H1 (cell line): Measurements from ENCODE around the gene TRAF1. TPM values are rescaled to one million over a fixed set of nuclear protein-coding genes. Genes with fewer than 3 reads are reported as not detected.
A peak's percentile ranks its signal among the peaks of the same experiment; 100 is the strongest.

Experiments
- CTCF ChIA-PET: fragments of 300-600 bp; sonication (Branson Sonifier 250); formaldehyde crosslinking; loops from one replicate; lab custom pipeline; 2021; ENCODE audit not compliant: partially characterized antibody; lab: Charles Lee
- POLR2A ChIA-PET: fragments of 300-600 bp; sonication (Branson Sonifier 250); formaldehyde crosslinking; loops from one replicate; lab custom pipeline; 2021; ENCODE audit warnings: inconsistent platforms; ENCODE audit not compliant: partially characterized antibody; lab: Charles Lee
- DNase-seq, 2 experiments: peaks; one replicate each; pipeline versions ENCODE4 v3.0.0 to v3.0.0-alpha.2; 2010 to 2022; ENCODE audit warnings: low spot score in 2 of 2, low read depth in 1 of 2, mixed read lengths in 1 of 2
- FAIRE-seq: peaks from 2 replicates; lab custom pipeline; 2011; peaks lifted over from hg19 to GRCh38; lab: Jason Lieb, UNC
- H2AFZ ChIP-seq: 2 replicates; pipeline ENCODE4 v1.8.1; 2012; ENCODE audit warnings: low read length, inconsistent platforms
- H2AK5ac ChIP-seq: 2 replicates; pipeline ENCODE4 v1.6.1; 2013; ENCODE audit warnings: low read depth, low read length
- H2BK120ac ChIP-seq: replicated peaks from 2 replicates; pipeline ENCODE3; 2013; ENCODE audit warnings: low read depth, low read length, inconsistent platforms
- H2BK12ac ChIP-seq: 2 replicates; pipeline ENCODE4 v1.6.1; 2013; ENCODE audit warnings: low read depth, low read length
- H2BK15ac ChIP-seq: 2 replicates; pipeline ENCODE4 v1.6.1; 2013; ENCODE audit warnings: low read length
- H2BK20ac ChIP-seq: 2 replicates; pipeline ENCODE4 v1.6.1; 2013; ENCODE audit warnings: low read length
- H2BK5ac ChIP-seq: 2 replicates; pipeline ENCODE4 v1.6.1; 2013; ENCODE audit warnings: low read depth, low read length
- H3K14ac ChIP-seq: 2 replicates; pipeline ENCODE4 v1.6.1; 2013; ENCODE audit warnings: inconsistent platforms; ENCODE audit not compliant: insufficient read length
- H3K18ac ChIP-seq: 2 replicates; pipeline ENCODE4 v1.6.1; 2013; ENCODE audit warnings: low read length; ENCODE audit errors: extremely low read depth
- H3K23ac ChIP-seq: 2 replicates; pipeline ENCODE4 v1.6.1; 2013; ENCODE audit warnings: inconsistent platforms; ENCODE audit not compliant: insufficient read length
- H3K23me2 ChIP-seq: 2 replicates; pipeline ENCODE4 v1.6.1; 2013; ENCODE audit warnings: low read depth, low read length
- H3K27ac ChIP-seq: 2 replicates; pipeline ENCODE4 v1.6.1; 2011; ENCODE audit warnings: low read depth, low read length, inconsistent platforms
- H3K27me3 ChIP-seq, 4 experiments: replicated peaks in 1 of 4; 1 replicate in 1 of 4; 2 replicates in 3 of 4; pipeline versions ENCODE4 v1.6.1 to v1.8.1; 2011 to 2013; ENCODE audit warnings: low read length in 3 of 4, mild to moderate bottlenecking in 3 of 4, inconsistent platforms in 2 of 4, mixed read lengths in 2 of 4, moderate library complexity in 1 of 4; ENCODE audit not compliant: control insufficient read depth in 3 of 4, insufficient read depth in 3 of 4; ENCODE audit errors: extremely low read depth in 1 of 4
- H3K36me3 ChIP-seq, 4 experiments: 2 replicates each; pipeline versions ENCODE4 v1.6.1 to v1.8.1; 2011 to 2013; ENCODE audit warnings: mild to moderate bottlenecking in 4 of 4, low read length in 3 of 4, moderate library complexity in 2 of 4, control low read depth in 1 of 4, inconsistent platforms in 1 of 4; ENCODE audit not compliant: insufficient read depth in 4 of 4, control insufficient read depth in 2 of 4
- H3K4ac ChIP-seq: replicated peaks from 2 replicates; pipeline ENCODE3; 2013; ENCODE audit warnings: low read length, low read depth, mixed read lengths, inconsistent platforms; ENCODE audit not compliant: insufficient read length
- H3K4me1 ChIP-seq, 4 experiments: replicated peaks in 1 of 4; 1 replicate in 1 of 4; 2 replicates in 3 of 4; pipeline versions ENCODE4 v1.6.1 to v1.8.1; 2011 to 2013; ENCODE audit warnings: low read length in 3 of 4, inconsistent platforms in 2 of 4, mixed read lengths in 1 of 4; ENCODE audit not compliant: insufficient read depth in 4 of 4, control insufficient read depth in 3 of 4
- H3K4me2 ChIP-seq, 2 experiments: 2 replicates each; pipeline versions ENCODE4 v1.6.1 to v1.8.1; 2011 to 2013; ENCODE audit warnings: low read depth in 2 of 2, low read length in 2 of 2, control low read depth in 1 of 2, inconsistent platforms in 1 of 2, mild to moderate bottlenecking in 1 of 2; ENCODE audit not compliant: insufficient read depth in 1 of 2
- H3K4me3 ChIP-seq, 4 experiments: fragments of 200-600, 300-600 bp in 1 of 4; sonication (generic), shearing (Covaris generic), sonication (Bioruptor Twin) in 1 of 4; 2 replicates each; pipeline versions ENCODE4 v1.5.1 to v1.8.1; 2011 to 2016; ENCODE audit warnings: low read length in 4 of 4, low read depth in 3 of 4, control low read depth in 2 of 4, inconsistent platforms in 2 of 4, mild to moderate bottlenecking in 2 of 4, mixed read lengths in 1 of 4, moderate library complexity in 1 of 4; ENCODE audit not compliant: insufficient read depth in 2 of 4; ENCODE audit errors: extremely low read depth in 1 of 4
- H3K56ac ChIP-seq: replicated peaks from 2 replicates; pipeline ENCODE3; 2013; ENCODE audit warnings: low read depth, mild to moderate bottlenecking, mixed read lengths, low read length, inconsistent platforms; ENCODE audit not compliant: insufficient read length
- H3K79me1 ChIP-seq: 2 replicates; pipeline ENCODE4 v1.6.1; 2013; ENCODE audit warnings: low read depth, low read length, control low read depth
- H3K79me2 ChIP-seq, 2 experiments: 2 replicates each; pipeline versions ENCODE4 v1.6.1 to v1.8.1; 2012 to 2013; ENCODE audit warnings: low read length in 2 of 2, mild to moderate bottlenecking in 2 of 2, inconsistent platforms in 1 of 2; ENCODE audit not compliant: insufficient read depth in 2 of 2, control insufficient read depth in 1 of 2
- H3K9ac ChIP-seq, 4 experiments: replicated peaks in 1 of 4; 1 replicate in 1 of 4; 2 replicates in 3 of 4; pipeline versions ENCODE4 v1.6.1 to v1.8.1; 2011 to 2013; ENCODE audit warnings: low read depth in 3 of 4, low read length in 3 of 4, control low read depth in 2 of 4, mild to moderate bottlenecking in 2 of 4, moderate library complexity in 2 of 4, inconsistent platforms in 1 of 4; ENCODE audit errors: extremely low read depth in 1 of 4
- H3K9me3 ChIP-seq, 2 experiments: 2 replicates each; pipeline versions ENCODE4 v1.6.1 to v1.8.1; 2012 to 2013; ENCODE audit warnings: mild to moderate bottlenecking in 2 of 2, moderate library complexity in 2 of 2, control low read depth in 1 of 2, inconsistent platforms in 1 of 2, low read depth in 1 of 2, low read length in 1 of 2, mixed read lengths in 1 of 2; ENCODE audit not compliant: insufficient read depth in 2 of 2
- H4K20me1 ChIP-seq, 2 experiments: replicated peaks in 1 of 2; 2 replicates each; pipeline versions ENCODE3 to v1.8.1; 2011 to 2013; ENCODE audit warnings: inconsistent platforms in 2 of 2, low read length in 2 of 2, mild to moderate bottlenecking in 1 of 2; ENCODE audit not compliant: insufficient read depth in 2 of 2, control insufficient read depth in 1 of 2
- H4K5ac ChIP-seq: 2 replicates; pipeline ENCODE4 v1.6.1; 2013; ENCODE audit warnings: low read length, low read depth, mixed read lengths, inconsistent platforms; ENCODE audit not compliant: insufficient read length
- H4K8ac ChIP-seq: 2 replicates; pipeline ENCODE4 v1.8.0; 2013; ENCODE audit warnings: mild to moderate bottlenecking, moderate library complexity, low read length, inconsistent platforms; ENCODE audit not compliant: insufficient read depth; ENCODE audit errors: extremely low read depth
- H4K91ac ChIP-seq: replicated peaks from 2 replicates; pipeline ENCODE3; 2013; ENCODE audit warnings: low read length, mixed read lengths, inconsistent platforms; ENCODE audit not compliant: insufficient read length
- ASH2L ChIP-seq: fragments of 200-600, 300-600 bp; sonication (generic); IDR thresholded peaks from one replicate; pipeline ENCODE4 v1.7.1; 2017; ENCODE audit warnings: low read length
- CHD1 ChIP-seq: IDR thresholded peaks from 2 replicates; pipeline ENCODE4 v1.6.1; 2012; ENCODE audit warnings: low read depth, low read length, improper control_type of control experiment
- CREB1 ChIP-seq: IDR thresholded peaks from 2 replicates; pipeline ENCODE4 v1.6.1; 2012; ENCODE audit warnings: inconsistent platforms
- EP300 ChIP-seq, 2 experiments: IDR thresholded peaks; 1 replicate in 1 of 2; 2 replicates in 1 of 2; pipeline ENCODE4 v1.6.1; 2011 to 2012; ENCODE audit warnings: low read depth in 2 of 2, low read length in 2 of 2, mild to moderate bottlenecking in 2 of 2, borderline replicate concordance in 1 of 2, inconsistent platforms in 1 of 2, moderate library complexity in 1 of 2
- JUN ChIP-seq: IDR thresholded peaks from 2 replicates; pipeline ENCODE4 v1.6.1; 2011; ENCODE audit warnings: low read depth, mild to moderate bottlenecking, improper control_type of control experiment, low read length
- KDM1A ChIP-seq: fragments of 200-600, 300-600 bp; sonication (generic); IDR thresholded peaks from 2 replicates; pipeline ENCODE4 v1.7.1; 2016; ENCODE audit warnings: mild to moderate bottlenecking, low read length, borderline replicate concordance
- MAFK ChIP-seq: IDR thresholded peaks from 2 replicates; pipeline ENCODE4 v1.6.1; 2012; ENCODE audit warnings: low read depth, mild to moderate bottlenecking, improper control_type of control experiment, low read length
- NRF1 ChIP-seq: IDR thresholded peaks from 2 replicates; pipeline ENCODE4 v1.6.1; 2011; ENCODE audit warnings: mild to moderate bottlenecking, low read depth, low read length, improper control_type of control experiment
- RBBP5 ChIP-seq: IDR thresholded peaks from 2 replicates; pipeline ENCODE4 v1.7.1; 2012; ENCODE audit warnings: low read depth, mild to moderate bottlenecking, inconsistent platforms, low read length, moderate library complexity, borderline replicate concordance
- SIRT6 ChIP-seq: IDR thresholded peaks from one replicate; pipeline ENCODE4 v1.7.1; 2012; ENCODE audit warnings: low read length, inconsistent platforms
- SRF ChIP-seq: IDR thresholded peaks from 2 replicates; pipeline ENCODE4 v1.6.1; 2011; ENCODE audit warnings: mild to moderate bottlenecking, low read depth, low read length, moderate library complexity
- TAF1 ChIP-seq: IDR thresholded peaks from 2 replicates; pipeline ENCODE4 v1.6.1; 2011; ENCODE audit warnings: mild to moderate bottlenecking, low read depth, low read length
- TBP ChIP-seq: IDR thresholded peaks from 2 replicates; pipeline ENCODE4 v1.6.1; 2011; ENCODE audit warnings: low read depth, low read length, improper control_type of control experiment
- WGBS, 2 experiments: shearing (Covaris generic) in 1 of 2; methylation state at CpG; one replicate each; pipeline versions ENCODE4 v1.1.6 to v1.1.7; 2013 to 2015; ENCODE audit warnings: low lambda C conversion rate in 2 of 2, mixed read lengths in 2 of 2, inconsistent platforms in 1 of 2, low coverage in 1 of 2, missing lambda C conversion rate in 1 of 2; ENCODE audit not compliant: insufficient replicate concordance in 2 of 2, insufficient coverage in 1 of 2, insufficient read length in 1 of 2; ENCODE audit errors: extremely low coverage in 1 of 2, missing lambda C conversion rate in 1 of 2; 5-methylcytosine and 5-hydroxymethylcytosine counted together
- polyA plus RNA-seq, 7 experiments: library from polyadenylated mRNA; depleted of rRNA in 3 of 7; stranded (reverse) in 5 of 7; unstranded in 2 of 7; fragments of >200 nt in 5 of 7; fragments of 200-250 nt in 2 of 7; gene quantifications; 1 replicate in 5 of 7; 2 replicates in 1 of 7; 4 replicates in 1 of 7; pipeline versions ENCODE4 v1.2.1 to v1.2.3, GENCODE V29; 2011 to 2013; ENCODE audit warnings: missing spikeins in 2 of 7, mixed read lengths in 2 of 7
- total RNA-seq: library from RNA; stranded (reverse); fragmentation: NEBNext Ultra II Directional; extraction: Animal tissue kit (Norgen Biotek cat#: 25700); gene quantifications from 2 replicates; pipeline ENCODE4 v1.2.1, GENCODE V29; 2021
- TF ChIP-seq, protein P1 (sequence below): IDR thresholded peaks from 2 replicates; pipeline ENCODE4 v1.6.1; 2011; ENCODE audit warnings: low read depth, mild to moderate bottlenecking, low read length; ENCODE audit not compliant: insufficient read depth

TRAF1 gene
- total and polyA plus RNA-seq, 2 of the 8 experiments (the other 6 are each of a cell fraction or from before 2014, with no cell fraction given): 1.6 to 3.2 TPM

DNA sequence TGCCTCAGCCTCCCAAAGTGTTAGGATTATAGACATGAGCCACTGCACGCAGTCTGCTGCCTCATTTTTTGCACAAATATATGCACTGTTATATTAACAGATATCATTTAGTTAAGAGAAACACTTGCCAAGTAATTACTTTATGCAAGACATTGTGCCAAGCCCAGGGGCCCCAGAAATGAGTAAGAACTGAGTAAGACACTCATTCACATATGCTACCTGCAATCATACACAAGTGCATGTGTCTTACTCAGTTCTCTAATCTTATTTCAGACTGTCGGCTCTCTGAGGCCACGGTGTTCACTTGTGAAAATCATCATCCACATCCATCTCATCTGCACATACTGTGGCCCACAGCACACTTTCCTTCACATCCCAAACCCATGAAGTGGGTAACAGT lies 16.0 kb downstream of the TRAF1 start:
- no peak overlapping the region for H3K56ac ChIP-seq
- H2BK12ac ChIP-seq: no peak overlapping the region
- no peak overlapping the region for H3K27ac ChIP-seq
- H3K23me2 ChIP-seq: no peaks in the 10 kb centered on the region
- ChIA-PET CTCF (interaction anchor here (0.5 to 8.5 kb wide), 7 partner anchors 11 to 126 kb away, joined by 3 to 71 read pairs (median 7); no protein-coding TSS in a partner anchor), POLR2A (interaction anchor here (1.0 to 1.5 kb wide), 2 partner anchors 13 to 37 kb away, joined by 3 to 5 read pairs; no protein-coding TSS in a partner anchor)
- FAIRE-seq (no peak), DNase-seq (no peak)
- H4K5ac ChIP-seq: no peak overlapping the region
- H3K9me3 ChIP-seq: no peaks in the 10 kb centered on the region
- H3K18ac ChIP-seq: no peak overlapping the region; the same call in 1 of the 2 replicates
- no peak overlapping the region for H2BK5ac ChIP-seq
- H3K4ac ChIP-seq: no peak overlapping the region
- no peak overlapping the region for H2AFZ ChIP-seq
- no peak overlapping the region for H4K8ac ChIP-seq
- H4K20me1 ChIP-seq: no peaks in the 10 kb centered on the region
- H3K79me2 ChIP-seq: no peaks in the 10 kb centered on the region
- H3K79me1 ChIP-seq: no peaks in the 10 kb centered on the region
- H3K4me2 ChIP-seq: no peak overlapping the region
- H2AK5ac ChIP-seq: no peak overlapping the region
- no peak overlapping the region for H4K91ac ChIP-seq
- peak overlapping the region; percentile 88; the same call in 1 of the 2 replicates for H2BK20ac ChIP-seq
- no peaks in the 10 kb centered on the region for H3K36me3 ChIP-seq
- no peak overlapping the region for H3K23ac ChIP-seq
- no peak overlapping the region for H2BK120ac ChIP-seq
- H3K27me3 ChIP-seq: no peaks in the 10 kb centered on the region
- no peak overlapping the region for H3K4me3 ChIP-seq
- 0 out of 2 replicates have a peak overlapping the region, but pooled peaks have one; percentile 23 for H2BK15ac ChIP-seq
- no peak overlapping the region for H3K14ac ChIP-seq
- H3K9ac ChIP-seq: no peak overlapping the region
- WGBS, 2 experiments: 97% methylated on average over 3 of the region's 3 CpGs; no CpG with 5 or more reads in 1 of the 2 experiments
- peaks cover 0 to 12% (median 8%) of the 10 kb centered on the region in 4 experiments; a peak in 5 of 7 replicates for H3K4me1 ChIP-seq
- TF ChIP-seq TBP (no peak), CHD1 (no peak), NRF1 (no peak), TAF1 (no peak), JUN (no peak), ASH2L (no peak), SIRT6 (no peak), KDM1A (no peak), SRF (no peak), RBBP5 (no peak), MAFK (no peak), CREB1 (no peak), EP300 (IDR thresholded peaks at IDR 0.05; ENCODE audit: borderline replicate concordance in 1 of 2, low read depth in 2 of 2, low read length in 2 of 2) (no peak)
- TF ChIP-seq, protein P1, sequence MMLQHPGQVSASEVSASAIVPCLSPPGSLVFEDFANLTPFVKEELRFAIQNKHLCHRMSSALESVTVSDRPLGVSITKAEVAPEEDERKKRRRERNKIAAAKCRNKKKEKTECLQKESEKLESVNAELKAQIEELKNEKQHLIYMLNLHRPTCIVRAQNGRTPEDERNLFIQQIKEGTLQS: no peak
